Transverse colon (tissue), 3 donors: ENCODE measurements around the gene CLCNKB.

Experiments used
- POLR2A ChIP-seq: fragments of 450-650 bp; IDR thresholded peaks from one replicate; pipeline ENCODE4 v1.6.1; 2016; ENCODE audit warnings: antibody characterized with exemption, mild to moderate bottlenecking, moderate library complexity
- TF ChIP-seq, protein P1 (sequence below), 5 experiments: fragments of 200-600 bp in 3 of 5; fragments of 450-650 bp in 2 of 5; sonication (generic) in 3 of 5; IDR thresholded peaks; 1 replicate in 2 of 5; 2 replicates in 3 of 5; pipeline ENCODE4 v1.5.1; 2016 to 2017; ENCODE audit warnings: antibody characterized with exemption in 5 of 5, inconsistent platforms in 3 of 5, mild to moderate bottlenecking in 2 of 5, moderate library complexity in 1 of 5

DNA sequence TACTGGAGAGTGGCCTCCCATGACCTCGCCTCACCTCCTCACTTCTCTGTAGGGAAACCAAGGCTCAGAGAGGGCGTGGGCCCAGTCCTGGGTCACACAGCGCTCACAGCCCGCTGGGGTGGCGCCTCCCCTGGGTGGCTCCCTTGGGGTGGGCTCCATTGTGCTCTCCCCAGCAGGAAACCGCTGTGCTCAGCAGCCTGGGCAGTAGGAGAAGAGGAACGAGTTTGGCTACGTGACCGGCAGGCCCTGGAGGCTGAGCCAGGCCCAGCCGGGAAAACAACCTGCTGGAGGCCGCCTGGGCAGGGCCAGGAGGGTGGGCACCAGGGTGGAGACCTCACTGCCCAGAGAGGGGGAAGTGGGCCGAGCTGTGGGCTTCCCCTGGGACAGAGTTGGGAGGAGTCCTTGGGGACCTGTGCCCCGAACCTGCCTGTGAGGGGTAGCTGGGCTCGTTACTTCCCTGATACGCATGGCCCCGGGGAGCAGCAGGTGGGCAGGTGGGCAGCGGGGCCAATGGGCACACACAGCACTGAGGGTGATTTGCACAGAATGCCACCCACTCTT, 44.8 kb downstream of the CLCNKB start:
- TF ChIP-seq, protein P1, sequence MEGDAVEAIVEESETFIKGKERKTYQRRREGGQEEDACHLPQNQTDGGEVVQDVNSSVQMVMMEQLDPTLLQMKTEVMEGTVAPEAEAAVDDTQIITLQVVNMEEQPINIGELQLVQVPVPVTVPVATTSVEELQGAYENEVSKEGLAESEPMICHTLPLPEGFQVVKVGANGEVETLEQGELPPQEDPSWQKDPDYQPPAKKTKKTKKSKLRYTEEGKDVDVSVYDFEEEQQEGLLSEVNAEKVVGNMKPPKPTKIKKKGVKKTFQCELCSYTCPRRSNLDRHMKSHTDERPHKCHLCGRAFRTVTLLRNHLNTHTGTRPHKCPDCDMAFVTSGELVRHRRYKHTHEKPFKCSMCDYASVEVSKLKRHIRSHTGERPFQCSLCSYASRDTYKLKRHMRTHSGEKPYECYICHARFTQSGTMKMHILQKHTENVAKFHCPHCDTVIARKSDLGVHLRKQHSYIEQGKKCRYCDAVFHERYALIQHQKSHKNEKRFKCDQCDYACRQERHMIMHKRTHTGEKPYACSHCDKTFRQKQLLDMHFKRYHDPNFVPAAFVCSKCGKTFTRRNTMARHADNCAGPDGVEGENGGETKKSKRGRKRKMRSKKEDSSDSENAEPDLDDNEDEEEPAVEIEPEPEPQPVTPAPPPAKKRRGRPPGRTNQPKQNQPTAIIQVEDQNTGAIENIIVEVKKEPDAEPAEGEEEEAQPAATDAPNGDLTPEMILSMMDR (IDR thresholded peaks at IDR 0.05): no peak
- no peak for TF ChIP-seq POLR2A
